PC-3 (cell line): Measurements from ENCODE around the gene NSF. TPM values are rescaled to one million over a fixed set of nuclear protein-coding genes. Genes with fewer than 3 reads are reported as not detected.
"Not testable (repeated sequence)": the region's sequence is repeated elsewhere in the genome, so short reads cannot be mapped to it uniquely, and the experiment has no call there.

ENCODE experiments used
- ATAC-seq: fragments of 200-7000 bp; cut with Tn5 transposase; 2 replicates; pipeline ENCODE4 v1.9.1; 2020; ENCODE audit warnings: mild to moderate bottlenecking, moderate library complexity
- BruUV-seq: library from RNA; stranded (reverse); fragments of 400-500 nt; replicated peaks from 2 replicates; lab custom pipeline; 2021; lab: Mats Ljungman, UMichigan
- CTCF ChIA-PET: fragments of 300-600 bp; sonication (Branson Sonifier 250); formaldehyde crosslinking; loops from one replicate; lab custom pipeline; 2022; ENCODE audit warnings: antibody characterized with exemption; lab: Charles Lee
- POLR2A ChIA-PET: fragments of 300-600 bp; sonication (Branson Sonifier 250); formaldehyde crosslinking; loops from one replicate; lab custom pipeline; 2022; ENCODE audit warnings: antibody characterized with exemption; ENCODE audit not compliant: unreplicated experiment; lab: Charles Lee
- DNase-seq: peaks from one replicate; pipeline ENCODE4 v3.0.0-alpha.2; 2015
- H2AFZ ChIP-seq: fragments of 300-600 bp; sonication (generic); 2 replicates; pipeline ENCODE4 v1.6.0; 2016; ENCODE audit warnings: antibody characterized with exemption, low read length
- H3F3A ChIP-seq: fragments of 300-600 bp; sonication (generic); one replicate; pipeline ENCODE4 v1.6.0; 2017; ENCODE audit warnings: antibody characterized with exemption, low read length, control low read depth, mild to moderate bottlenecking; ENCODE audit not compliant: unreplicated experiment
- H3K27ac ChIP-seq: fragments of 300-600 bp; sonication (generic); 2 replicates; pipeline ENCODE4 v1.5.1; 2016; ENCODE audit warnings: mild to moderate bottlenecking, low read length
- H3K27me3 ChIP-seq: fragments of 300-600 bp; sonication (generic); 2 replicates; pipeline ENCODE4 v1.6.1; 2016; ENCODE audit warnings: low read length, mixed read lengths
- H3K36me3 ChIP-seq: fragments of 300-600 bp; sonication (generic); 2 replicates; pipeline ENCODE4 v1.6.1; 2016; ENCODE audit warnings: low read depth, mixed run types, low read length, mixed read lengths
- H3K4me1 ChIP-seq: fragments of 300-600 bp; sonication (generic); 2 replicates; pipeline ENCODE4 v1.5.1; 2016; ENCODE audit warnings: low read length; ENCODE audit not compliant: insufficient read depth
- H3K4me2 ChIP-seq: fragments of 300-600 bp; sonication (generic); 2 replicates; pipeline ENCODE4 v1.6.0; 2016; ENCODE audit warnings: low read length
- H3K4me3 ChIP-seq: fragments of 300-600 bp; sonication (generic); 2 replicates; pipeline ENCODE4 v1.5.1; 2016; ENCODE audit warnings: mild to moderate bottlenecking, low read length, mixed read lengths
- H3K79me2 ChIP-seq: fragments of 300-600 bp; sonication (generic); 2 replicates; pipeline ENCODE4 v1.6.1; 2017; ENCODE audit warnings: low read length, mixed read lengths
- H3K9ac ChIP-seq: fragments of 300-600 bp; sonication (generic); 2 replicates; pipeline ENCODE4 v1.6.0; 2016; ENCODE audit warnings: mild to moderate bottlenecking, low read length
- H3K9me2 ChIP-seq: fragments of 300-600 bp; sonication (generic); replicated peaks from 2 replicates; pipeline ENCODE4 v1.6.1; 2016; ENCODE audit warnings: mixed run types, low read length, mixed read lengths
- H3K9me3 ChIP-seq: fragments of 300-600 bp; sonication (generic); 2 replicates; pipeline ENCODE4 v1.6.1; 2016; ENCODE audit warnings: low read length, mixed read lengths
- H4K20me1 ChIP-seq: fragments of 300-600 bp; sonication (generic); 2 replicates; pipeline ENCODE4 v1.6.1; 2016; ENCODE audit warnings: low read length, mixed read lengths
- intact Hi-C: fragments of 100-400 bp; cut with micrococcal nuclease; formaldehyde crosslinking; loops from 2 replicates; pipeline ENCODE4 v1.9.0; 2023
- total RNA-seq: library from RNA; depleted of rRNA; stranded (reverse); fragments of >200 nt; gene quantifications from 2 replicates; pipeline ENCODE4 v1.2.3, GENCODE V29; 2014

Gene NSF
- total RNA-seq, 1 experiment from 2014 or later, result 52.2 TPM

GRCh38 chr17:46624726-46625125, 34.3 kb downstream of the NSF start:
- intact Hi-C loops, H3F3A ChIP-seq, H3K4me1 ChIP-seq, H3K4me2 ChIP-seq, CTCF ChIA-PET, ATAC-seq, H4K20me1 ChIP-seq, H3K9me2 ChIP-seq, POLR2A ChIA-PET, H3K79me2 ChIP-seq, DNase-seq, H3K27ac ChIP-seq, H2AFZ ChIP-seq, H3K36me3 ChIP-seq, H3K4me3 ChIP-seq, BruUV-seq, H3K9me3 ChIP-seq, H3K27me3 ChIP-seq, H3K9ac ChIP-seq: not testable (repeated sequence)

- H3K9me2 ChIP-seq, H3K4me2 ChIP-seq, DNase-seq, CTCF ChIA-PET, H3K79me2 ChIP-seq, POLR2A ChIA-PET, H2AFZ ChIP-seq, H3K4me3 ChIP-seq, H3K27ac ChIP-seq, H3F3A ChIP-seq, H3K4me1 ChIP-seq, H3K9ac ChIP-seq, ATAC-seq, H3K9me3 ChIP-seq, H4K20me1 ChIP-seq, H3K27me3 ChIP-seq, H3K36me3 ChIP-seq, BruUV-seq, intact Hi-C loops: not testable (repeated sequence)
Measured at GRCh38 chr17:46627452-46627851, 37.0 kb downstream of the NSF start.

GRCh38 chr17:46628753-46629436, 38.4 kb downstream of the NSF start:
- POLR2A ChIA-PET, H3K27me3 ChIP-seq, intact Hi-C loops, H2AFZ ChIP-seq, BruUV-seq, H3K36me3 ChIP-seq, H3K9ac ChIP-seq, DNase-seq, H3K4me2 ChIP-seq, CTCF ChIA-PET, H3K27ac ChIP-seq, H3K9me3 ChIP-seq, ATAC-seq, H4K20me1 ChIP-seq, H3K4me1 ChIP-seq, H3K9me2 ChIP-seq, H3F3A ChIP-seq, H3K4me3 ChIP-seq, H3K79me2 ChIP-seq: not testable (repeated sequence)

- H3K79me2 ChIP-seq, DNase-seq, BruUV-seq, H3K9me3 ChIP-seq, POLR2A ChIA-PET, H3K27me3 ChIP-seq, H3K9ac ChIP-seq, H3K4me3 ChIP-seq, CTCF ChIA-PET, H3K36me3 ChIP-seq, H3F3A ChIP-seq, H3K27ac ChIP-seq, H4K20me1 ChIP-seq, H2AFZ ChIP-seq, intact Hi-C loops, H3K4me2 ChIP-seq, H3K9me2 ChIP-seq, H3K4me1 ChIP-seq, ATAC-seq: not testable (repeated sequence)
Measured at GRCh38 chr17:46632146-46632545, 41.7 kb downstream of the NSF start.

DNA sequence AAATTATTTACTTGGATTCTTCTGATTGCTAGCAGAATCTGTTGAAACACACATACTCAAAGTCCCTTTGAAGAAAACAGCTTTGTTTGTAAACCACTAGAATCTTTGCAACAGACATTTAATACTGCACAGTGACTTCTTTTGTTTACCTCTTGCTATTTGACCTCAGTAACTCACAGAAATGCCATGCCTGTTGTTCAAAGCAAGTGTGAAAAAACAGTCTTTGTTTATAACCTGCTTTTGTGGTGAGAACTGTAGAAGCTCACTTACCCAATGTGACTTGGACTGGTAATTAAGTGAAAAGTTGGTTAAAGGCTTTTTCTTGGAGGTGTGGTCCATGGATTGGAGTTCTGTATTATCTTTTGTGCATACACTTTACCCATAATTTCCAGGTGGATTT, 44.4 kb downstream of the NSF start:
- H3K4me3 ChIP-seq, H3K9me3 ChIP-seq, H2AFZ ChIP-seq, H3K27ac ChIP-seq, DNase-seq, H3K79me2 ChIP-seq, H3K36me3 ChIP-seq, H3F3A ChIP-seq, H3K4me2 ChIP-seq, POLR2A ChIA-PET, intact Hi-C loops, H3K4me1 ChIP-seq, BruUV-seq, H3K27me3 ChIP-seq, H3K9ac ChIP-seq, ATAC-seq, H4K20me1 ChIP-seq, CTCF ChIA-PET, H3K9me2 ChIP-seq: not testable (repeated sequence)

DNA sequence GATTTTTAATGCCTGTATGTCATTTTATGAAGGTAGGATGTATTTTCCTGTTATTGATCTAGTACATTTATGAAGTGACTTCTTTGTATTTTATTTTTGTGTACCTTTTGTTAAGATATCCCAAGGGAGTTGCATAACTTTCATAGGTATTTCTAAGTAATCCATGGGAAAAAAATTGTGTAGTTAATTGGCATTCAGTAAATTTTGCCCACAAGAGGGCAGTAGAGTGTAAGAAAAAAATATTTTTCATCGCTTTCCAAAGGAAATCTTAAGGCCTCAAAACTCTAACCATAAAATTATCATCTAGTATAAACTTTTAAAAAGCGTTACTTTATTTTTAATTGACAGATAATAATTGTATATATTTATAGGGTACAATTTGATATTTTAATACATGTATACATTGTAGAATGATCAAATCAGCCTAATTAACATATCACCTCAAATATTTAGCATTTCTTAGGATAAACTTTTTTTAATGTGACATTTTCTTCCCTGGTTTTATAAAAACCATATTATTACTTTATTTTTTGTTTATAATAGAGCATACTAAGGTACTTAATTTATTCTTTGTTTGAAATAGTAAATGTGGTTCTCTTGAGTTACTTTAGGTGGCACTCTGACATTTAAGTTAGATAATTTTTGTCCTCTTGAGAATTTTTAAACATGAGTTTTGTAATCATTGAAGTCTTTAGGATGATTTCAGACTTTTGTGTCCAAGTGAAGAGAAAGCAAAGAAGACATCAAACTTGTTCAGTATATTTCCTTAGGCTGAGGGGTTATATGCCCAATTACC, 51.6 kb downstream of the NSF start:
- intact Hi-C loops, H3K36me3 ChIP-seq, H3K9ac ChIP-seq, H3K4me3 ChIP-seq, H2AFZ ChIP-seq, H3K27ac ChIP-seq, POLR2A ChIA-PET, H3K4me1 ChIP-seq, BruUV-seq, H3K9me2 ChIP-seq, H3F3A ChIP-seq, H3K79me2 ChIP-seq, CTCF ChIA-PET, H3K9me3 ChIP-seq, H3K27me3 ChIP-seq, DNase-seq, H4K20me1 ChIP-seq, H3K4me2 ChIP-seq: not testable (repeated sequence)
- peak; percentile 24; the same call in 1 of the 2 replicates for ATAC-seq
